PC-9 (cell line): ENCODE data around the gene GABRR1.

Experiments used
- EZH2 ChIP-seq: fragments of 200-600 bp; sonication (generic); IDR thresholded peaks from 2 replicates; pipeline ENCODE4 v1.8.0; 2017; ENCODE audit warnings: antibody characterized with exemption, low read depth
- TF ChIP-seq, protein P1 (sequence below): fragments of 200-600 bp; sonication (generic); conservative IDR thresholded peaks from 2 replicates; pipeline ENCODE4 v1.6.1; 2017; ENCODE audit warnings: mixed run types, antibody characterized with exemption, mild to moderate bottlenecking, moderate library complexity

DNA sequence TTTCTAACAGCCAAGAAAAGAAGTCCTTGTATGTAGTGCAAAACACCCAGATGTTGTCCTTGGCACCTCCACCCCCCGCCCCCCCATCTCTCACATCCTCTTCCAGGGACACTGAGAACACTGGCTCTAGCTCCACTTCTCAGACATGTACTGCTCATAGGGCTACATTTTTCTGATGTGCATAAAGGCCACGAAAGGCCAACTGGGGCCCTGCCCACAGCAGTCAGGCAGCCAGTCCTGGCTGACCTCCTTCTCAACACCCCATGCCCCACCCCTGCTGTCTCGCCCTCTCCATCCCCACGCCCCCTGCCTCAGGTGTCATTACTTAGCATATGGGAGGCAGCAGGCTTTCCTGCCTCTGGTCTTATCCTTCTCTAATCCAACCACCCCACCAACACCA, 11.3 kb downstream of the GABRR1 start:
- TF ChIP-seq, protein P1, sequence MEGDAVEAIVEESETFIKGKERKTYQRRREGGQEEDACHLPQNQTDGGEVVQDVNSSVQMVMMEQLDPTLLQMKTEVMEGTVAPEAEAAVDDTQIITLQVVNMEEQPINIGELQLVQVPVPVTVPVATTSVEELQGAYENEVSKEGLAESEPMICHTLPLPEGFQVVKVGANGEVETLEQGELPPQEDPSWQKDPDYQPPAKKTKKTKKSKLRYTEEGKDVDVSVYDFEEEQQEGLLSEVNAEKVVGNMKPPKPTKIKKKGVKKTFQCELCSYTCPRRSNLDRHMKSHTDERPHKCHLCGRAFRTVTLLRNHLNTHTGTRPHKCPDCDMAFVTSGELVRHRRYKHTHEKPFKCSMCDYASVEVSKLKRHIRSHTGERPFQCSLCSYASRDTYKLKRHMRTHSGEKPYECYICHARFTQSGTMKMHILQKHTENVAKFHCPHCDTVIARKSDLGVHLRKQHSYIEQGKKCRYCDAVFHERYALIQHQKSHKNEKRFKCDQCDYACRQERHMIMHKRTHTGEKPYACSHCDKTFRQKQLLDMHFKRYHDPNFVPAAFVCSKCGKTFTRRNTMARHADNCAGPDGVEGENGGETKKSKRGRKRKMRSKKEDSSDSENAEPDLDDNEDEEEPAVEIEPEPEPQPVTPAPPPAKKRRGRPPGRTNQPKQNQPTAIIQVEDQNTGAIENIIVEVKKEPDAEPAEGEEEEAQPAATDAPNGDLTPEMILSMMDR, result no peak
- no peak for TF ChIP-seq EZH2
